ENCODE measurements around the gene TLE5.

DNA sequence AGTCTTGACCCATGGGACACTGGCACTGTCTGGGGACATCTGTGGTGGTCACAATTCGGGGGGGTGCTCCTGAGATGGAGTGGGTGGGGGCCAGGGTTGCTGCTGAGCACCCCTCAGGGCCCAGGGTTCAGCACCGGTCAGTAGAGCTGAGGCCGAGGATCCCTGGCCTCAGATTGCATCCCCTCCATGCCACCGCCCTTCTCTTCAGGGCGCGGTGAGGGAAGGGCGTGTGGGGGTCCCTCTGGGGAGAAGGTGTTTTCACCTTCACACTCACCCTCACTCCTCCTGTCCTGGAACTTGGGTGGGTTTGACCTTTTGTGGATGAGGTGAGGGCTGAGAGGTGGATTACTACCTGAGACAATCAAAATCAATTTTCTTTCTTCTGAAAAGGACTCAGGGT lies 45.4 kb upstream of the TLE5 start:
- TF ChIP-seq POLR2AphosphoS5 (IDR thresholded peaks at IDR 0.05) (no peak), POLR2A (IDR thresholded peaks at IDR 0.05) (no peak), EP300 (IDR thresholded peaks at IDR 0.05) (no peak)

Data from sigmoid colon (tissue), 4 donors.